Right lobe of liver (tissue), 6 donors: ENCODE data around the gene TNFSF13. TPM values are rescaled to one million over a fixed set of nuclear protein-coding genes. Genes with fewer than 3 reads are reported as not detected.

Source experiments
- ATAC-seq, 4 donors: fragments of 200-7000 bp; cut with Tn5 transposase; one replicate each; pipeline ENCODE4 v1.9.1; 2020; ENCODE audit warnings: mild to moderate bottlenecking in 4 of 4, moderate library complexity in 4 of 4
- DNase-seq, 3 donors: peaks; one replicate each; pipeline ENCODE4 v3.0.0-alpha.2; 2020
- H3K27ac ChIP-seq, 3 donors: fragments of 200-600 bp; one replicate each; pipeline ENCODE4 v1.8.0; 2022
- H3K27me3 ChIP-seq, 2 donors: fragments of 200-600 bp; one replicate each; pipeline ENCODE4 v1.8.0; 2022
- H3K36me3 ChIP-seq, 4 donors: fragments of 200-600 bp; sonication (generic) in 1 of 4; one replicate each; pipeline versions ENCODE4 v1.5.1 to v1.8.0; 2017 to 2022; ENCODE audit warnings: control low read depth in 1 of 4
- H3K4me1 ChIP-seq, 4 donors: fragments of 200-600 bp; sonication (generic) in 1 of 4; one replicate each; pipeline versions ENCODE4 v1.5.1 to v1.8.0; 2017 to 2022; ENCODE audit warnings: control low read depth in 1 of 4
- H3K4me3 ChIP-seq, 3 donors: fragments of 200-600 bp; one replicate each; pipeline ENCODE4 v1.8.0; 2022
- H3K9me3 ChIP-seq, 4 donors: fragments of 200-600 bp; sonication (generic) in 1 of 4; one replicate each; pipeline versions ENCODE4 v1.5.1 to v1.8.0; 2017 to 2022; ENCODE audit warnings: control low read depth in 1 of 4
- CTCF ChIP-seq, 4 donors: fragments of 200-600 bp in 3 of 4; fragments of 450-650 bp in 1 of 4; IDR thresholded peaks; one replicate each; pipeline versions ENCODE4 v1.5.1 to v1.8.0; 2016 to 2022; ENCODE audit warnings: antibody characterized with exemption in 4 of 4, mild to moderate bottlenecking in 2 of 4
- POLR2A ChIP-seq: fragments of 450-650 bp; IDR thresholded peaks from one replicate; pipeline ENCODE4 v1.6.1; 2017; ENCODE audit warnings: antibody characterized with exemption, mild to moderate bottlenecking
- WGBS: methylation state at CpG from one replicate; pipeline ENCODE4 v1.1.6; 2018; ENCODE audit warnings: low coverage, low lambda C conversion rate; ENCODE audit not compliant: insufficient coverage; ENCODE audit errors: missing lambda C conversion rate; 5-methylcytosine and 5-hydroxymethylcytosine counted together
- intact Hi-C, 2 donors: fragments of 100-400 bp; cut with DNase I; formaldehyde crosslinking; loops; one replicate each; pipeline versions ENCODE4 v1.11.2 to v1.14.1; 2022
- total RNA-seq, 6 experiments: library from RNA; depleted of rRNA in 2 of 6; stranded (reverse); fragments of >200 nt in 2 of 6; fragmentation: NEBNext Ultra II Directional in 3 of 6; extraction: Animal tissue kit (Norgen Biotek cat#: 25700) in 3 of 6; gene quantifications; one replicate each; pipeline versions ENCODE4 v1.1.0 to v1.2.4, GENCODE V29; 2016 to 2023
- donor health status: DM: no; HTN: yes; CAD: no.
- donor health status: DM: no; HTN: no; CAD: no.
- donor health status: DM: no; HTN: no; CAD: no.
- donor health status: DM: no; HTN: yes; CAD: no.
- donor health status: DM: no; HTN: yes; CAD: no.

The TNFSF13 gene
- total RNA-seq, 6 experiments from 2014 or later, result 4.3 to 13.0 (median 6.2) TPM

- no peaks in the 10 kb centered on the region for H3K36me3 ChIP-seq
- no peak for ATAC-seq
- H3K4me1 ChIP-seq, result no peaks in the 10 kb centered on the region
- intact Hi-C loops, result no loop called here
- no peak overlapping the region for H3K4me3 ChIP-seq
- no peak for TF ChIP-seq POLR2A
- TF ChIP-seq CTCF (IDR thresholded peaks at IDR 0.05), result no peak
- no peak overlapping the region for H3K27ac ChIP-seq
- H3K27me3 ChIP-seq, result no peaks in the 10 kb centered on the region
- peaks cover 0 to 9% (median 3%) of the 10 kb centered on the region in 4 donors for H3K9me3 ChIP-seq
- DNase-seq, result no peak
Measured at GRCh38 chr17:7528842-7529241, 29.7 kb upstream of the TNFSF13 start.

DNA sequence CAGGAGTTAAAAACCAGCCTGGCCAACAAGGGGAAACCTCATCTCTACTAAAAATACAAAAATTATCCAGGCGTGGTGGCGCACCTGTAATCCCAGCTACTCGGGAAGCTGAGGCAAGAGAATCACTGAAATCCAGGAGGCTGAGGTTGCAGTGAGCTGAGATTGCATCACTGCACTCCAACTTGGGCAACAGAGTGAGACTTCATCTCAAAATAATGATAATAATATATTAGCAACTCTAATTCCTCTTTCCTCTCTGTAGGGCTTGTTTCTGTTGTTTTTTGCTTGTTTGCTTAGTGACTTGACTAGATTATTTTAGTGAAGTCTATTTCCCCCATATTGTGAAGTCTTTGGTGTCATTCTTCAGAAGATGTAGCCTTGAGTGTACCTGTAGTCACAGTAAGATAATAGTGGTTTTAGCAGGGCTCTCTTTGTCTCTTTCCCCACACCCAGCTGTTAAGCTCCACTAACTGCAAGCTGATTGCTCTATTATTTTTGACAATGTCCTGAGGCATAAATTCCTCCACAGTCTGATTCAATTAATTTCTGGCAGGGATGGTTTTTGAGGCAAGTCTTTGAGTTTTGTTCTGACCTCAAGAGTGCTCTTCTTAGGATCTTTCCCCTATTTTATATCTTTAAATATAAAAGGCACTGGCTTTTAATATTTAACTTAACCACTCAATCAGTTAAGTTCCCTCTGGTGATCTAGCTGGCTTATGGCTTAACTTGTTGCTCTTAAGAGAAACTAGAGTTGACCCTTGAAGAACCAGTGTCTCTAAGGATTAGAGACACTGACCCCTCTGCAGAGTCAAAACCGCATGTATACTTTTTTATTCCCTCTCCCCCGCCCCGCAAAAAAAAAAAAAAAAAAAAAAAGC lies 28.3 kb upstream of the TNFSF13 start:
- no peak for ATAC-seq
- intact Hi-C loops, result no loop called here
- H3K27ac ChIP-seq, result no peak overlapping the region
- TF ChIP-seq POLR2A (no peak), CTCF (IDR thresholded peaks at IDR 0.05) (no peak)
- H3K9me3 ChIP-seq, result peaks cover 0 to 9% (median 3%) of the 10 kb centered on the region in 4 donors
- H3K4me1 ChIP-seq, result no peaks in the 10 kb centered on the region
- no peaks in the 10 kb centered on the region for H3K36me3 ChIP-seq
- no peak for DNase-seq
- no peaks in the 10 kb centered on the region for H3K27me3 ChIP-seq
- WGBS, result 78% methylated on average over 6 of the region's 6 CpGs
- H3K4me3 ChIP-seq, result no peak overlapping the region

- intact Hi-C loops, result no loop called here
- H3K4me3 ChIP-seq, result no peak overlapping the region
- H3K4me1 ChIP-seq, result peaks cover 0 to 6% (median 0%) of the 10 kb centered on the region in 4 donors
- ATAC-seq (no peak), DNase-seq (no peak)
- no peak for TF ChIP-seq POLR2A
- no peak for TF ChIP-seq CTCF (IDR thresholded peaks at IDR 0.05)
- no peaks in the 10 kb centered on the region for H3K27me3 ChIP-seq
- 56% methylated on average over 2 of the region's 3 CpGs for WGBS
- no peaks in the 10 kb centered on the region for H3K36me3 ChIP-seq
- no peak overlapping the region for H3K27ac ChIP-seq
- H3K9me3 ChIP-seq, result no peaks in the 10 kb centered on the region
Measured at GRCh38 chr17:7538050-7538449, 20.5 kb upstream of the TNFSF13 start.

DNA sequence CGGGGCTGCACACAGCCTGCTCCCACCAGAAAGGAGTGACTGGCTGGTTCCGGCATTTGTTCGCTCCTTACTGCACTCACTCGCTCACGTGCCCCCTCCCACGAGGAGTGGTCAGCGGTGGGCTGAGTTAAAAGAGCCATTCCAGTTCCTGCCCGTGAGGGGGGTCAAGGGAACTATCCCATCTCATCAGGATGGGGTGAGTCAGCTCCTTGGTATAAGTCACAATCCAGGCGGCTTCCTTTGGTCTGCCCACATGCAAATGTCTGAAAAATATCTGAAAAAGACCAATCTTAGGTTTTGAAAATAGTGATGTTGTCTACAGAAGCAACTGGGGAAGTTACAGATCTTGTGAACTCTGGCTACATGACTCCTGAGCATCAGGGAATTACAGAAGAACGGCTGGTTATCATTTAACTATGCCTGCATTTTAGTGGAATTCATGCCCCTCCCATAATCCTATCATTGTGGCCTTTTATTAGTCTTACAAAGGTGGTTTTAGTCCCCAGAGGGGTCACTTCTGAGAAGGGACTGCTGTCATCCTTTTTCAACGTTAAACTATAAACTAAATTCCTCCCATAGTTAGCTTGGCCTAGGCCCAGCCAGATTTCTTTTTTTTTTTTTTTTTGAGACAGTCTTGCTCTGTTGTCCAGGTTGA lies 19.5 kb upstream of the TNFSF13 start:
- H3K4me3 ChIP-seq, result no peak overlapping the region
- H3K27me3 ChIP-seq, result no peaks in the 10 kb centered on the region
- TF ChIP-seq POLR2A, result no peak
- no peak for TF ChIP-seq CTCF (IDR thresholded peaks at IDR 0.05)
- DNase-seq, result no peak
- no peaks in the 10 kb centered on the region for H3K9me3 ChIP-seq
- WGBS, result 55% methylated on average over 7 of the region's 11 CpGs
- no peaks in the 10 kb centered on the region for H3K36me3 ChIP-seq
- no peak for ATAC-seq
- intact Hi-C loops, result no loop called here
- H3K27ac ChIP-seq, result no peak overlapping the region
- H3K4me1 ChIP-seq, result peaks cover 0 to 6% (median 0%) of the 10 kb centered on the region in 4 donors
